ENCODE data around the gene FHAD1.

GRCh38 chr1:15349133-15349532 is 102.1 kb downstream of the FHAD1 start:
- TF ChIP-seq, protein P1, sequence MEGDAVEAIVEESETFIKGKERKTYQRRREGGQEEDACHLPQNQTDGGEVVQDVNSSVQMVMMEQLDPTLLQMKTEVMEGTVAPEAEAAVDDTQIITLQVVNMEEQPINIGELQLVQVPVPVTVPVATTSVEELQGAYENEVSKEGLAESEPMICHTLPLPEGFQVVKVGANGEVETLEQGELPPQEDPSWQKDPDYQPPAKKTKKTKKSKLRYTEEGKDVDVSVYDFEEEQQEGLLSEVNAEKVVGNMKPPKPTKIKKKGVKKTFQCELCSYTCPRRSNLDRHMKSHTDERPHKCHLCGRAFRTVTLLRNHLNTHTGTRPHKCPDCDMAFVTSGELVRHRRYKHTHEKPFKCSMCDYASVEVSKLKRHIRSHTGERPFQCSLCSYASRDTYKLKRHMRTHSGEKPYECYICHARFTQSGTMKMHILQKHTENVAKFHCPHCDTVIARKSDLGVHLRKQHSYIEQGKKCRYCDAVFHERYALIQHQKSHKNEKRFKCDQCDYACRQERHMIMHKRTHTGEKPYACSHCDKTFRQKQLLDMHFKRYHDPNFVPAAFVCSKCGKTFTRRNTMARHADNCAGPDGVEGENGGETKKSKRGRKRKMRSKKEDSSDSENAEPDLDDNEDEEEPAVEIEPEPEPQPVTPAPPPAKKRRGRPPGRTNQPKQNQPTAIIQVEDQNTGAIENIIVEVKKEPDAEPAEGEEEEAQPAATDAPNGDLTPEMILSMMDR (IDR thresholded peaks at IDR 0.05; ENCODE audit: low read depth, low read length, poor library complexity, severe bottlenecking): no peak
- no peak for TF ChIP-seq EZH2phosphoT487 (IDR thresholded peaks at IDR 0.05; ENCODE audit: borderline replicate concordance, low read length)
